Measurements from ENCODE around the gene CDK1.

- TF ChIP-seq CTCF (IDR thresholded peaks at IDR 0.05; ENCODE audit: insufficient read depth, low read length, poor library complexity, severe bottlenecking) (no peak), EZH2phosphoT487 (conservative IDR thresholded peaks at IDR 0.05; ENCODE audit: low read length) (no peak)
These were observed 41.9 kb downstream of the CDK1 start for GRCh38 chr10:60820093-60820754.

All from SU-DHL-6 (cell line).